ENCODE results near the gene SAMD7.

Gene SAMD7

DNA sequence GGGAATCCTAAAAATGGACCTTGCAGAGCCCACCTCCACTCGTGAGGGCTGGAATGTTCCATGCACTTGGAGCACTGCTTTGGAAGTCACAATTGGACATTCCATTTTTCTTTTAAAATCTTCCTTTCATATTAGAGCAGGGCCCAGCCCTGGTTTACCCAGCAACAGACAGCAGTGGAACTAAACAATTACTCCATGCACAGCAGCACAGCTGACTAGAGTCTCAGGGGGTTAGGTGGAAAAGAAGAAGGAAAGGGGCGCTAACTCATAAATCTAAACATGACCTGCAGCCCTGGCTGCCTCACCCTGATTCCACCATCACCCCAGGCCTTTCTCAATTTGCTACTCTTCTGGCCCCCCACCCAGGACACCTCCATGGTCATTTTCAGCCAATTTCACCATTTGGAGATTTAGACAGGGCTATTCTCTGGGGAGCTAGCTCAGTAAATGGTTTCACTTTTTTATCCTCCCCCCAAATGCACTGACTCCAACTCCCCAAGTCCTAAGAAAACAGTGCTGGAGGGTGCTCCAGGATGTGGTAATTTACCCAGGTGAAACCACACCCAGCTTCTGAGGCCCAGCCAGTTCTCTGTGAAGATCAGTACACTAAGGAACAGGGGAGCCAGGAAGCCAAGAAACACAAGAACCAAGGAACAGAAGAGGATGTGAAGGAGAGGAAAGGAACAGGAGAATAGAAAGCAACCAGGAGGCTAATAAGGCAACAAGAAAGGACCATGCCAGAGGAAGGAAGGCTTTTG, 40.1 kb upstream of the SAMD7 start:
- Histone ChIP-seq H3K4me1 (ENCODE audit: control insufficient read depth, insufficient read depth, low read length) (no peaks in the 10 kb centered on the region; the same call in 1 of the 2 replicates), H3K4me3 (ENCODE audit: low read depth, low read length) (no peak overlapping the region), H3K9me3 (ENCODE audit: control insufficient read depth, insufficient read depth, low read depth, low read length) (no peaks in the 10 kb centered on the region), H3K36me3 (ENCODE audit: control insufficient read depth in 2 of 2, insufficient read depth in 1 of 2, low read length in 2 of 2) (no peaks in the 10 kb centered on the region), H3K27ac (ENCODE audit: extremely low read depth, low read depth, low read length) (no peak overlapping the region)
- POLR2A ChIA-PET = no interaction called here
- CTCF ChIA-PET = interaction anchor here (0.7 kb wide), 1 partner anchor 973 kb away, joined by 3 read pairs; no protein-coding TSS in a partner anchor
- no peak for TF ChIP-seq ZNF610 (tag by site-specific recombination; IDR thresholded peaks at IDR 0.05; ENCODE audit: borderline replicate concordance)
- TF ChIP-seq, protein P1, sequence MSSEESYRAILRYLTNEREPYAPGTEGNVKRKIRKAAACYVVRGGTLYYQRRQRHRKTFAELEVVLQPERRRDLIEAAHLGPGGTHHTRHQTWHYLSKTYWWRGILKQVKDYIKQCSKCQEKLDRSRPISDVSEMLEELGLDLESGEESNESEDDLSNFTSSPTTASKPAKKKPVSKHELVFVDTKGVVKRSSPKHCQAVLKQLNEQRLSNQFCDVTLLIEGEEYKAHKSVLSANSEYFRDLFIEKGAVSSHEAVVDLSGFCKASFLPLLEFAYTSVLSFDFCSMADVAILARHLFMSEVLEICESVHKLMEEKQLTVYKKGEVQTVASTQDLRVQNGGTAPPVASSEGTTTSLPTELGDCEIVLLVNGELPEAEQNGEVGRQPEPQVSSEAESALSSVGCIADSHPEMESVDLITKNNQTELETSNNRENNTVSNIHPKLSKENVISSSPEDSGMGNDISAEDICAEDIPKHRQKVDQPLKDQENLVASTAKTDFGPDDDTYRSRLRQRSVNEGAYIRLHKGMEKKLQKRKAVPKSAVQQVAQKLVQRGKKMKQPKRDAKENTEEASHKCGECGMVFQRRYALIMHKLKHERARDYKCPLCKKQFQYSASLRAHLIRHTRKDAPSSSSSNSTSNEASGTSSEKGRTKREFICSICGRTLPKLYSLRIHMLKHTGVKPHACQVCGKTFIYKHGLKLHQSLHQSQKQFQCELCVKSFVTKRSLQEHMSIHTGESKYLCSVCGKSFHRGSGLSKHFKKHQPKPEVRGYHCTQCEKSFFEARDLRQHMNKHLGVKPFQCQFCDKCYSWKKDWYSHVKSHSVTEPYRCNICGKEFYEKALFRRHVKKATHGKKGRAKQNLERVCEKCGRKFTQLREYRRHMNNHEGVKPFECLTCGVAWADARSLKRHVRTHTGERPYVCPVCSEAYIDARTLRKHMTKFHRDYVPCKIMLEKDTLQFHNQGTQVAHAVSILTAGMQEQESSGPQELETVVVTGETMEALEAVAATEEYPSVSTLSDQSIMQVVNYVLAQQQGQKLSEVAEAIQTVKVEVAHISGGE (tag by site-specific recombination; conservative IDR thresholded peaks at IDR 0.05; ENCODE audit: low read depth) = no peak

DNA sequence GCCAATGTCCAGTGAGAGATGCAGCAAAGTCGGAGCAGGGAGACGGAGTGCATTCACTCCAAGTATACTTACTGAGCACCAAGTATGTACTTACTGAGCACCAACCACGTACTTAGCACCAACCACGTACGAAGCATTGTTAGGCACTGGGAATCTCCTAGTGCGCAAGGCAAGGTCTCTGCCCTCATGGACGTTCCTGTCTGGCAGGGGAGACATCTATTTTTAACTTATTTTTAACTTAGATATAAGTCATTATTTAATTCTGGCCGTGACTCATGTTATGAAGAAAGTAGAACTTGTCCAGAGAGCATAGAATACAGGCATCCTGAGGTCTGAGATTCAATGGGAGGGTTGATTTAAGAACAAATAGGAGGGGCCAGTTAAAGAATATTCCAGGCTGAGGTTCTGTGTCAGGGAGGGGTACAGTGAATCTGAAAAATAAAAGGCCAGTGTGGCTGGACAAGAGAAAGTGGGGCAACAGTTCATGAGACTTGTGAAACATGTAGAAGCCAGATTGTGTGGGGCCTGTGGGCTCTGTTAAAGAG, 32.3 kb upstream of the SAMD7 start:
- Histone ChIP-seq H3K36me3 (ENCODE audit: control insufficient read depth in 2 of 2, insufficient read depth in 1 of 2, low read length in 2 of 2) (no peaks in the 10 kb centered on the region), H3K27ac (ENCODE audit: extremely low read depth, low read depth, low read length) (no peak overlapping the region)
- POLR2A ChIA-PET = no interaction called here

More for the DNA sequence above, 32.3 kb upstream of the SAMD7 start:
- Histone ChIP-seq H3K9me3 (ENCODE audit: control insufficient read depth, insufficient read depth, low read depth, low read length) (no peaks in the 10 kb centered on the region), H3K4me3 (ENCODE audit: low read depth, low read length) (no peak overlapping the region), H3K4me1 (ENCODE audit: control insufficient read depth, insufficient read depth, low read length) (no peaks in the 10 kb centered on the region)
- TF ChIP-seq ZNF37A (tag by site-specific recombination; IDR thresholded peaks at IDR 0.05) (no peak), ZNF157 (tag by site-specific recombination; IDR thresholded peaks at IDR 0.05) (no peak), ZNF394 (tag by site-specific recombination; IDR thresholded peaks at IDR 0.05; ENCODE audit: borderline replicate concordance) (no peak), ZNF311 (tag by site-specific recombination; IDR thresholded peaks at IDR 0.05; ENCODE audit: borderline replicate concordance) (no peak), ZNF571 (tag by site-specific recombination; IDR thresholded peaks at IDR 0.05) (no peak), ZNF580 (tag by site-specific recombination; IDR thresholded peaks at IDR 0.05) (no peak), ZNF501 (tag by site-specific recombination; IDR thresholded peaks at IDR 0.05) (no peak), ELK4 (IDR thresholded peaks at IDR 0.05; ENCODE audit: borderline replicate concordance, low read depth, low read length) (no peak)
- TF ChIP-seq, protein P2, sequence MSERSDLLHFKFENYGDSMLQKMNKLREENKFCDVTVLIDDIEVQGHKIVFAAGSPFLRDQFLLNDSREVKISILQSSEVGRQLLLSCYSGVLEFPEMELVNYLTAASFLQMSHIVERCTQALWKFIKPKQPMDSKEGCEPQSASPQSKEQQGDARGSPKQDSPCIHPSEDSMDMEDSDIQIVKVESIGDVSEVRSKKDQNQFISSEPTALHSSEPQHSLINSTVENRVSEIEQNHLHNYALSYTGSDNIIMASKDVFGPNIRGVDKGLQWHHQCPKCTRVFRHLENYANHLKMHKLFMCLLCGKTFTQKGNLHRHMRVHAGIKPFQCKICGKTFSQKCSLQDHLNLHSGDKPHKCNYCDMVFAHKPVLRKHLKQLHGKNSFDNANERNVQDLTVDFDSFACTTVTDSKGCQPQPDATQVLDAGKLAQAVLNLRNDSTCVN (tag by site-specific recombination; optimal IDR thresholded peaks at IDR 0.05) = no peak
- TF ChIP-seq, protein P3, sequence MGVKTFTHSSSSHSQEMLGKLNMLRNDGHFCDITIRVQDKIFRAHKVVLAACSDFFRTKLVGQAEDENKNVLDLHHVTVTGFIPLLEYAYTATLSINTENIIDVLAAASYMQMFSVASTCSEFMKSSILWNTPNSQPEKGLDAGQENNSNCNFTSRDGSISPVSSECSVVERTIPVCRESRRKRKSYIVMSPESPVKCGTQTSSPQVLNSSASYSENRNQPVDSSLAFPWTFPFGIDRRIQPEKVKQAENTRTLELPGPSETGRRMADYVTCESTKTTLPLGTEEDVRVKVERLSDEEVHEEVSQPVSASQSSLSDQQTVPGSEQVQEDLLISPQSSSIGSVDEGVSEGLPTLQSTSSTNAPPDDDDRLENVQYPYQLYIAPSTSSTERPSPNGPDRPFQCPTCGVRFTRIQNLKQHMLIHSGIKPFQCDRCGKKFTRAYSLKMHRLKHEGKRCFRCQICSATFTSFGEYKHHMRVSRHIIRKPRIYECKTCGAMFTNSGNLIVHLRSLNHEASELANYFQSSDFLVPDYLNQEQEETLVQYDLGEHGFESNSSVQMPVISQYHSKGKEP (tag by site-specific recombination; IDR thresholded peaks at IDR 0.05) = no peak
- CTCF ChIA-PET = no interaction called here

Measured in HEK293 (cell line).